CD4-positive, alpha-beta T cell treated with Interleukin-4 for 1 hour (primary cell): ENCODE results near the gene FLT4.

Source experiments
- DNase-seq, 2 donors: peaks; one replicate each; pipeline ENCODE4 v3.0.0-alpha.2; 2020 to 2022

The FLT4 gene

DNA sequence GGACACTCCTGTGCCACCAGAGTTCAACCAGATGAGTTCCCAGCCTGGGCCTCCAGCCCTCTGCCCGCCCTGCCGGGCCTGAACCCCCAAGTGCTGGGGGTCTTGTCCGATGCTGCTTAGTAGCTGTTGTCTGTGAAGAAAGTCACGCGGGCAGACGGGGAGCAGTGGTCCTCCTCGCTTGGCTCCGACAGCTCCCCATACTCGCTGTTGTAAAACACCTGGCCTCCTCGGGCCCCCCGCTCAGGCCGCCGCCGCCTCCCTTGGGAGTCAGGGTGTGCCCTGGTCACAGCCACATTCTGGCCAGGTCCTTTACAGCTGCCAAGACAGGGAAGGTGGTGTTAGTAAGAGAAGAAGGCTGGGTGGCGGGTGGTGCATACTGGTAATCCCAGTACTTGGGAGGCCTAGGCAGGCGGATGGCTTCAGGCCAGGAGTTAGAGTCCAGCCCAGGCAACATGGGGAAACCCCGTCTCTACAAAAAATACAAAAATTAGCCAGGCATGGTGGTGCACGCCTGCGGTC is 46.3 kb downstream of the FLT4 start:
- DNase-seq: no peak

DNA sequence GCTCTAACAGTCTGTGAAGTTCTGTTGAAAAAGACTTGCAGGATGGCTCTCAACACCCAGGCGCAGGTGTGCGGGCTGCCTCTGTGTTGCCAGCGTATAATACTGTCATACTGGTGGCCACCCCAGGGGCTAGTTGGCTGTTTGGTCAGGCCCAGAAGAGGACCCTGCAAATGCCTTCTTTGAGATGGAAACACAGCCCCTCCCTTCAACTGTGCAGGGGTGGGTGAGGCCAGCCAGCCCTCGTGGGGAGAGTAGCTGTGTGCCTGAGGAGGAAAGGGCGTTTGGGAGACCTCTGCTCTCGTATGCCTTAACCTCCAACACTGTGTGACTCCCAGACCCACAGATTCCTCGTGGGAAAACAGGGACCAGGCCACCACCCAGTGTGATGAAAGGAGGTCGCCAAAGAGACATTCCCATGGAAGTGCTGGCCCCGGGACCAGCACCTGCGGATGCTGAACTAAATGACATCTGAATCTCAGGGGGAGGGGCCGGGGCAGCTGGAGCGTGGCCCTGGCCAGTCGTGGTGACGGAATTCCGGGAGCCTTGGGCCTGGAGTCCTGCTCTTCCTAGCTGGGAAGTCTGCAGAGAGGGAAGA is 46.8 kb downstream of the FLT4 start:
- no peak for DNase-seq

DNA sequence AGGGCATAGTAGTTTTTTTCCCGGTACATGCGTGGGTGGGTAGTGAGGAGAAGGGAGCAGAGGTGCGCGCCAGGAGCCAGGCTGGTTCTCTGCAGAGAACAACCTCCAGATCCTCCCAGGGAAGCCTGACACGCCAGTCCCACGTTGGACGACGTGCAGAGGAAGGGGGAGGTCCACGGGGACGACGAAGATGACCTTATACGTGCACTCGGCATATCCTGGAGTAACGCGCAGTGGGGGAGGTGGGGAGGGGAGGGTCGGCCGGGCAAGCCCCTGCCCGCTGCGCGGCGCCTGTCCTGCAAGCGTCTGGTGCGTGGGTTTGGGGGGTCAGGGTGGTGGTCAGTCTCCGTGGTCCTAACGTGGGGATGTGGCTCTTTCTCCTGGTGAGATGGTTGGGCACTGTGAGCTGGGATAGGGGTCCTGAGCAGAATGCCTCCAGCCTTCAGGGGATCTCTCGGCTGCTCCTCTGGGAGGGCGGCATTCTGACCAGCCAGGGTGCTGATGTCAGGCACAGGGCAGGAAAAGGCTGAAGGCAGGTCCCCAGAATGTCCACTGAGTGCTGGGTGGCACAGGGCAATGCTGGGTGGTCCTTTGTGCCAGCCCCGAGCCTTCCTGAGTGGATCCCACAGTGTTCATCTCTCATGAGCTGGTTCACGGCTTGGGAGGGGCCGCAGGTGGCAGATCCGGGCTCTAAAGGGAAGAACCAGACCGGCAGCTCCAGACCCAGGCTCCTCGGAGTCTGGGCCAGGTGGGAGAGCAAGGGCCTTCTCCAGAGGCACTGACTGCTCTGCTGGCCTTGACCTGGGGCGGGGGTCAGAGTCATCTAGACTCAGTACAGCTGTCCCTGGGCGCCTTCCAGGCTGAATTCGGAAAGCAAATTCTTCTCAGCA is 47.6 kb downstream of the FLT4 start:
- no peak for DNase-seq

DNA sequence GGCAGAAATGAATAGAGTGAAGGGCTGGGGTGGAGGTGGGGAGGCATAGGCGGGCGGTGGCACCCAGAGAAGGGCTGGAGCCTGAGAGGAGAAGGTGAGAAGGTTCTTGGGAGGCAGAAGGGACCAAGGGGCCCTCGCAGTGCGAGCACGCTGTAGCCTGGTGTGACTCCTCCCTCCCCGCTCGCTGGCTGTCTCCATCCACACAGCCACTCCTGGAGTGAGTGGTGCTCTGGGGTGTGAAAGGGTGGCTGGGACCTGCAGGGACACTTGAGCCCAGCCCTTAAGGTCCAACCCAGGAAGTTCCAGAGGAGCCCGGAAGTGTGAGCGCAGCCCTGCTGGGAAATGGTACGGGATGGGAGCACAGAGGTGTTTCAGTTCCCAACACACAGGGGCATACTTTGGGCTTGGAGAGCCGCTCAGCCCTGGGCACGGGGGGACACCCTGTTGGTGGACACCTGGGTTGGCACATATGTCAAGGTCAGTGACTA is 48.8 kb downstream of the FLT4 start:
- no peak for DNase-seq

DNA sequence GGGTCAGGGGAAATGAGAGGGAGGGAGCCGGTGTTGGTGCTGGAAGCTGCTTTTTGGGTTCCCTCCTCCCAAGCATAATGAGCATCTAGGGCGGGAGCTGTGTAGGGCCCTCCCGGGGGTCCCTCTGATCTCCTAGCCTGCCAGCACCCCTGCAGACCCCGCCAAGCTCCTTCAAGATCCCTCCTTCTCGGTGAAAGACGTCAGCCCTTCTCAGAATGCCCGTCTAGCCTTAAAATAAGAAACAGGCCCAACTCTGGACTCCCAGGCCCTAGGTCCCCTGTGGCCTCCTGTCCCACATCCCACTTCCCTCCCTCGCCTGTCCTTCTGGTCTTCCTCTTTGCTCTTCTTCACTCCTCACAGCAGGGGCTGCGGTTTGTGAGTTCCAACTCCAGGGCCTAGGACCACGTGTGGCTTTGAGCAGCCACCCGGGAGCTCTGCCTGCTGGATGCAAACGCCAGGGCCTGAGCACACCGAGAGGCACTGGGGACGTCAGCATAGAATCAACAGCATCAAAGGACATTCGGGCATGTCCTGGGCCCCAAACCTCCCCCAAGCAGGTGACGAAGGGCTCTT is 49.3 kb downstream of the FLT4 start:
- DNase-seq: no peak

DNA sequence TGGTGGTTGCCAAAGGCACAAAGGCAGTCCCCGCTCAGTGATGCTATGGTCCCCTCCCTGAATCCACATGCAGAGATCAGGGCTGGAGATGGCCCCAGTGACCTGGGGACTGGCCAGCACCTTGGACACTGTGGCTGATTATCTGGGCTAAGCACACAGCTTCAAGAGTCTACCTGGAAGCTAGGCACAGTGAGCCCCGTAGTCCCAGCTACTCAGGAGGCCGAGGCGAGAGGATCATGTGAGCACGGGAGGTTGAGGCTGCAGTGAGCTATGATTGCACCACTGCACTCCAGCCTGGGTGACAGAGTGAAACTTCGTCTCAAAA is 49.8 kb downstream of the FLT4 start:
- no peak for DNase-seq

DNA sequence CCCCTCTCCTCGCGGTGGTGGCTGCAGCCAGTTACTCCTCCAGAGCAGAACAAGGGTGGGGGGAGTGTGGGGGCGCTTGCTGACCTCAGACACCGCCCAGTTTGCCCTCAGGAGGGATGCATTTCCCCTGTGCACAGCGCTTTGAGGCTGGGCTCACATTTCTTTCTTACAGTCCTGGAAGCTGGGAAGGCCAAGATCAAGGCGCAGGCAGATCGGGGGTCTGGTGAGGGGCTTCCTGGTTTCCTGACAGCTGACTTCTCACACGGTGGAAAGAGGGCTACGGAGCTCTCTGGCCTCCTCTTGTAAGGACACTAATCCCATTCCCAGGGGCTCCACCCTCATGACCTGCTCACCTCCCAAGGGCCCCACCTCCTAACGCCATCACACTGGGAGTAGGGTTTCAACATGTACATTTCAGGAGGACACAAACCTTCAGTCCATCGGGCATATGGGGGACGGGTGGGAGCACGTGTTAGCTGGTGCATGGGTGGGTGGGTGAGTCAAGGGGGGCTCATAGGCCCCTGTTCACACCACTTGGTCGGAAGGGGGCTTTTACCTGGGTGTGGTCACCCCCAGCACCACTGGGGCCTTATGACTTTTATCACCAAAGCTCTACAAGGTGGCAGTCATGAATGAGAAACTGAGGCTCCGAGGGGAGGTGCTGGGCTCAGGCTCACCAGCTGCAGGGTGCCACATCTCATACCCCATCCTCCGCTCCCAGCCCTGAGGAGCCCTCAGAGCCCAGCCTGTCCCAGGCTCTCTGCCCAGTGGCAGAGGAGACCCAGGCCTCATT is 50.4 kb downstream of the FLT4 start:
- DNase-seq: no peak

DNA sequence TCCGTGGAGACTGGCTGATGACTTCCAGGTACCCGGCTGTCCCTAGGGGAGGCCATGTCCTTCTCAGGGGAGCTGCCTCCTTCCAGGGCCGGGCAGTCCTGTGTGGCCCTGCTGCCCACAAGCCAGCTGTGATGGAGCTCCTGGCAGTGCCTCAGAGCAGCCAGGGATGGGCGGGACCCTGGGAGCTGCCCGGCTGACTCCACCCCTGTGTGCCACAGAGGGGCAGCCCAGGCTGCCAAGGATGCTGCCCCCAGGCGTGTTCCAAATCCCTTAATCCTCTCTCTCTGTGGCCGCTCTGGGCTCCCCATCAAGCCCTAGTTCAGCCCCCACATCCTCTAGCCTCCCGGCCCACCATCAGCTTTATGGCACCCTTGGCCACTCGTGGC is 51.1 kb downstream of the FLT4 start:
- no peak for DNase-seq

DNA sequence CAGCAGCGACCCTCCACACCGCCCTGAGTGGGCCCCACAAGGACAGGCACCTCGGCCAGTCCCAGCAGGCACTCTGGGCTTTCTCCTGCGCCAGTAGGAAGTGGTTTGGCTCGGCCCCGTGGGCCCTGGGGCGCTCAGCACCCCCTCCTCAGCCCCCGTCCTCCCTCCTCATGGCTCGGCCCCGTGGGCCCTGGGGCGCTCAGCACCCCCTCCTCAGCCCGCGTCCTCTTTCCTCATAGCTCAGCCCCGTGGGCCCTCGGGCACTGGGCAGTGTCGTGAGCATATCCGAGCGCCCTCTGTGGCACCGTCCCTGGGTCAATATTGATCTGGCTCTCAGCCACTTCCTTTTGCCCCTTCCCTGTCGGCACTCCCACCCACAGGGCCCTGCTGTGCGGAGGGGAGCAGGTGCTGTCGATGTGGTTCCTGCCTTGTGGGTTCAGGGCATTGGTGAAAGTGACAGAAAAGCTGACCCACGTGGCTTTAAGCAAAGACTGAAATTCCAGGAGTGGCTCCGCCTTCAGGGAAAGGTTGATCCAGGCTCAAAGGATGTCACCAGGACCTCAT is 52.6 kb downstream of the FLT4 start:
- DNase-seq: no peak

DNA sequence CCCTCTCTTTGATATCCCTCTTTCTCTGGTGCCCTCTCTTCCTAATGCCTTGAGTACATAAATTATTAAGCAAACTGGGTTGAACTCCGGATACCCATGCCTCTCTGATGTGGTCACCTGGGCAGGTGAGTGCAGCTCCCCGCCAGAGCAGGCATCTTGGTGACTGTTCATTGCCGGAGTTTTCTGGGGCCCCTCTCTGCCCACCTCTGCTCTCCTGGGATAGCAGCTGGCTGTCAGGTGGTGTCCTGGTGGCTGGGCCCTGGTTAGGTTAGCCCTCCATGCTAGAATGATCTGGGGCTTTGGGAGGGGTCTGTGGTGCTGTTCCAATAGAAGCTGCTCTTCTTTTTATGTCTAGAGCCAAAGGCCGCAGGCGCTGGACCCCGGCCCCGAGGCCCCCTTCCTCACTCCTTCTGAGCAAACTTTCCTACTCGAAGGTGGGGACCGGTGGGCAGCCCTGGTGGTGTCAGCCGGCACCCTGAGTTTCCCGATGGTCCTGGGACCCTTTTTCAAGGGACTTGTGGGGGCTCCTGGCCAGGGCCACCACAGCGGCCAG is 53.2 kb downstream of the FLT4 start:
- DNase-seq: no peak

DNA sequence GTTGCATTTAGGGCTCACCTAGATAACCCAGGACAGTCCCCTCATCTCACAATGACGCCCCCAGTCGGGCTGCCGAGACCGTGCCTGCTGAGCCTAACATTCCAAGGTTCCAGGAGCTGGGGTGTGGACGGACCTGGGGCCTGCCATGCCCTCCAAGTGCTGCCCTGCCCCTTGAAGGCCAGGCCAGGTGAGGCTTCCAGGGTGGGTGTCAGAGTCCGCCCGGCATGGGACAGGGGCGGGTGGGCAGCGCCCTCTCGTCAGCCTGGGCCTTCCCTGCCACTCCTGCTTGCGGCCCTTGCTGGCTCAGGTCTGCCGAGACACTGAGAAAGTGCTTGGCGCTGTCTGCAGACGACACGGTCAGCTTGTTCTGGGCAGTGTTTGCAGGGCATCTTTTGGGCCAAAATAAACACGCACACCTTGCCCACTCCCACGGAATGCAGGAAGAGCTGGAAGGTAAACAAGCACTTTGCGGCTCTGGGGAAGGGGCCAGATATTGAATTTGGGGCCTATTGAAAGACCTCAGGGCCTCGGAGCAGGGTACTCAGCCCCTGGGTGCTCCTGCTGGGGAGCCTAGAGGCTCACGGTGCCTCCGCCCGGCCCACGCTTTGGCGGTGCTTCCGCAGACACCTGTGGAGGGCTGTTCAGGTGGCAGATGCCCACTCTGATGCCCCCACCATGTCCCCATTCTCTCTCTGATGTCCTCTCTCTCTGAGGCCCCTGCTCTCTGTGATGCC is 53.9 kb downstream of the FLT4 start:
- DNase-seq: no peak

DNA sequence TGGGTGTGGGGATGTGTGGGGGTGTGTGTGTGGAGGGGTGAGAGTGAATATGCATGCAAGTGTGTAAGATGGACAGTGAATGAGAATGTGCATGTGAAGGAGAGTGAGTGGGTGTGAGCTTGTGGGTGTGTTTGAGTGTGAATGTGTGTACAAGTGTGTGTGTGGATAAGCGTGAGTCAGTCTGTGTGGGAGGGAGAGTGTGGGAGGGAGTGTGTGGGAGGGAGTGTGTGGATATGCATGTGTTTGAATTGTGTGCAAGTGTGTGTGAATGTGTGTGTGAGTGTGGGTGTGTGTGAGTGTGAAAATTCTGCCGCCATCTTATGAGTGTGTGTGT is 54.4 kb downstream of the FLT4 start:
- no peak for DNase-seq

DNA sequence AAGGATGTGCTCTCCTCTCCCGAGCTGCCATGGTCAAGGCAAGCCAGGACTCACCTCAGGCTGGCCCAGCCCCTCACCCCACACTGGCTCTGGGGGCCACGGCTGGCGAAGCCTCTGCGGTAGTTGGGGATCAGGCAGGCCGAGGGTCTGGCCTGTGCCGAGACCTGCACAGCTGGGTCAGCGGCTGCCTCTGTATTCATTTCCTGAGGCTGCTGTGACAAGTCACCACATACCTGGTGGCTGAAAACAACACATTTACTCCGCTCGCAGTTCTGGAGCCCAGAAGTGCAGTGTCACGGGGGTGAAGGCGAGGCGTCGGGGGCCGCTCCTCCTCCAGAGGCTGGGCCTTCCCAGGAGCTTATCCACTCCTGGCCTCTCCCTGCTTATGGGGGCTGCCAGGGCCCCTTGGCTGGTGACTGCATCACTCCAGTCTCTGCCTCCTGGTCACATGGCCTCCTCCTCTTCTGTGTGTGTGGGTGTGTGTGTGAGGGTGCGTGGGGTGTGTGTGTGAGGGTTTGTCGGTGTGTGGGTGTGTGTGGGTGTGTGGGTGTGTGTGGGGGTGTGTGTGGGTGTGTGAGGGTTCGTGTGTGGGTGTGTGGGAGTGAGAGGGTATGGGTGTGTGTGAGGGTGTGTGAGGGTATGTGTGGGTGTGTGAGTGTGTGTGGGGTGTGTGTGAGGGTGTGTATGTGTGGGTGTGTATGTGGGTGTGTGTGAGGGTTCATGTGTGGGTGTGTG is 54.9 kb downstream of the FLT4 start:
- DNase-seq: no peak

DNA sequence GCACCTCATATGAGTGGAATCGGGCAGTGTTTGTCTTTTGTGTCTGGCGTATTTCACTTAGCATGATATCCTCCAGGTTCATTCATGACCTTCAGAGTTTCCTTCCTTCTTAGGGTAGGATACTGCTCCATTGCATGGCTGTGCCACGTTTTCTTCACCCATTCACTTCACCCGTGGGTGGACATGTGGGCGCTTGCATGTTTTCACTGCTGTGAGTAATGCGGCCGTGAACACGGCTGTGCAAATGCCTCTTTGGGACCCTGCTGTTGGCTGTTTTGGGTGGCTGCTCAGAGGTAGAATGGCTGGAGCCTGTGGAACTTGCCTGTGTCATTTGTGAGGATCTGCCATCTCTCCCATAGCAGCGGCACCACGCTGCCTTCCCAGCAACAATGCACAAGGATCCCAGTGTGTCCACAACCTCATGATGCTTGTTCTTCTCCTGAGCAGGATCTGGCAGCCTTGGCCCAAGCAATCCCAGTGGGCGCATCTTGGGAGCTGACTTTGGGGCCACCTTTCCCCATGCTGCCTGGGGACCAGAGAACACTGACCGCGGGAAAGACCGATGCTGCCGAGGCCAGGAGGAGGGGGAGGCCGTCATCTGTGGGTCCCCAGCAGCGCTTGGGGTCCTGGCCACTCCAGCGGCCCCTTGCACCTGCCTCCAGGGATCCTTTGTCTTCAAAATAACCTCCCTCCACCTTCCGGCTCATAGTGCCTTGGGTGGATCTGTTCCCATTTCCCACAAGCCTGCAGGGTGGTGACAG is 55.8 kb downstream of the FLT4 start:
- no peak for DNase-seq

DNA sequence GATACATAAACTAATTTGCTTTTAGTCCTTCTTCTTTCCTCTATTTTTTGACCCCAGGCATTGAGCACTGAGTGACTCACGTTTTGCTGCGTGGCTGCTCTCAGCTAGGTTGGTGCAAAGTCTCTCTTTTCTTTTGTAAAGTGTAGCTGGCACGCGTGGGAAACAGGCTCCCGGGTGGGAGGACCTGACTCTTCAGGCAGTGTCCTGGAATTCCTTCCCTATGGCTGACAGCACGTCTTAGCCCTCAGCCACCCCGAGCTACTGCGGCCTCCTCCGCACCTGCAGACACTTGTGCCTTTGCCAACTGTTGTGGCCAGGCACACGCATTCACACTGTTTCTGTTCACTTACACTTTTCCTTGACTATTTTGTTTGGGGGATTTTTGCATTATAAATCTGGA is 57.2 kb downstream of the FLT4 start:
- no peak for DNase-seq

DNA sequence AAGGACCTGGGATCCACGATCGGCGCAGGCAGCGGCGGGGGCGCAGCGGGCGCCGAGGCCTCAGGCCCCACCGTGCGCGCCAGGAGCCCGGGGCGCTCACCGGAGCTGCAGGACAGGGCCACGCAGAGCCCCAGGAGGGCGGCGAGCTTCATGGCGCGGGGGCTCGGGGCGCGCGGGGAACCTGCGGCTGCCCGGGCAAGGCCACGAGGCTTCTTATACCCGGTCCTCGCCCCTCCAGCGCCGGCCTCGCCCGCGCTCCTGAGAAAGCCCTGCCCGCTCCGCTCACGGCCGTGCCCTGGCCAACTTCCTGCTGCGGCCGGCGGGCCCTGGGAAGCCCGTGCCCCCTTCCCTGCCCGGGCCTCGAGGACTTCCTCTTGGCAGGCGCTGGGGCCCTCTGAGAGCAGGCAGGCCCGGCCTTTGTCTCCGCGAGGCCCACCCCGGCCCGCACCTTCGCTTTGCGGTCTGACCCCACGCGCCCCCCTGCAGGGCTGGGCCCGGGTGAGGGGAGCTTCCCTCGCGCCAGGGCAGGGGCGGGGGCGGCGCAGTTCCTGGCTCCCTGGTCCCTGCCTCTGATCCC is 58.0 kb downstream of the FLT4 start, which contains the start of gene SCGB3A1:
Gene SCGB3A1, minus strand, starts transcription at position 189 of the 577 bp plus-strand sequence. Its CDS starts 37 bp downstream, at position 152.
- DNase-seq: no peak

DNA sequence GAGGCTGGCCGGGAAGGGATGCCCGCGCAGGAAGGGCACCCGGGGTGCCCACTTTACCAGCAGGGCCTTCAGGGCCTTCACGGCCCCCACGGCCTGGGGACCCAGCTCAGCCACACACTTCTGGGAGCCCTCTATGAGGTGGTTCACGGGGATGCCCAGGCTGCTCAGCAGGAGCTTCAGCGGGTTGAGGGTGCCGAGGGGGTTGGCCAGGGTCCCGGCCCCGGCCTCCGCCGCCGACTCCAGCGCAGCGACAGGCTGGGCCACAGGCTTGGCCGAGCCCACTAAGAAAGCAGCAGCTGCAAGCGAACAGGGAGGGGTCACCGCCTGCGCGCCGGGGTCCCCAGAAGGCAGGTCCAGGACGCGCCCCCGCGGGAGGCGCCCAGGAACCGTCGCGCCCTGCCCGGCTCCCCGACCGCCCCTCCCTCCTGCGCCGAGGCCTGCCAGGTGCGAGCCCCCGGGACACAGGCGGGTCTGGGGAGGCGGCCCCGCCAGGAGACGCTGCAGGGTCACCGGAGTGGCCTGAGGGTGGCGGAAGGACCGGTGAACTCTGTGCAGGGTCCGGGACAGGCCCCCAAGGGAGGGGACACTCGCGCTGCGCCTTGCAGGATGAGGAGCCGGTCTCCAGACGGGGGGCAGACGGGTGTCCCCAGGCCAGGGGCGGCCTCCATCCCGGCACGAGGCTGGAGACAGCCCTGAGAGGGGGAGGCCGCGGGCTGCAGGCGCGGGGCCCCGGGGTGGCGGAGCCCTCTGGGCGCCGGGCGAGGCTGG is 58.7 kb downstream of the FLT4 start:
- DNase-seq: no peak

DNA sequence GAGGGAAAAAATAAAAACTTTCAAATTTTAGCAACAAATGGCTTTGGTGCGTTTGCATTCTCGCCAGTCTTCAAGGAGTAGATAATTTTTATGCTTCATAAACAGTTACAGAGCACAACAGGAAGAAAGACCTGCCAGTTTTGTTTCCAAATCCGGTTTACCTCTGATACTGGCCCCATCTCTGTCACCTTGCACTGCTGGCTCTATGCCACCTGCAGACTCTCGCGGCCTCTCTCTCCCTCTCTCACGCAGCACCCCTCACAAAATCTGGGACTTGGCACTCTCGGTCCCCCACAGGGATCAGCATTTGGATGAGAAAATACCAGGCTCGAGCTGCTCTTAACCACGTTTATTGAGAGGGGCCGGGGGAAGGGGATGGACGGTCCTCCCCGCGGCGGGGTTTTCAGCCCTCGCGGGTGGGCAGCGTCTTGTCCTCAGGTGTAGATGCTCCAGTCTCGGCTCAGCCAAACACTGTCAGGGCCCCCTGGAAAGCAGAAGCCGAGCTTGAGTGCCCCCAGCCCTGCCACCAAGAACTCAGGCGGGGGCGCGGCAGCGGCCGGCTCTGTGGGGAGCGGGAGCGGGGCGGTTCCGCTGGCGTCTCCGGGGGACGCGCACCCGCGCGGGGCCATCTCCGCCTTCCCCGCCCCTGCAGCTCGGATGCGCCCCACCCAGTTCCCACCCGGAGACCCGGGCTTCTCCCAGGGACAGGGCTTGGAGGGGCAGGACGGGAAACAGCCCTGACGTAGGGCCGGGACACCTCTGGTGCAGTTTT is 59.4 kb downstream of the FLT4 start:
- DNase-seq: no peak
